Measurements from ENCODE around the gene ZNF764. TPM values are rescaled to one million over a fixed set of nuclear protein-coding genes. Genes with fewer than 3 reads are reported as not detected.

ZNF764 gene
- total and polyA plus RNA-seq, 7 experiments from 2014 or later, result 4.5 to 20.9 (median 18.1) TPM

GRCh38 chr16:30552956-30553355, 5.2 kb downstream of the ZNF764 start:
- CTCF ChIA-PET, result interaction anchor here (0.6 kb wide), 1 partner anchor 127 kb away, joined by 4 read pairs; no protein-coding TSS in a partner anchor
- peaks cover 45 to 68% (median 60%) of the 10 kb centered on the region in 7 donors for H3K4me1 Mint-ChIP-seq
- H3K4me1 ChIP-seq (ENCODE audit: control insufficient read depth in 2 of 2, insufficient read depth in 2 of 2, low read length in 2 of 2), result peaks cover 24 to 32% of the 10 kb centered on the region in 2 donors
- H3K36me3 ChIP-seq (ENCODE audit: control insufficient read depth in 2 of 3, insufficient read depth in 3 of 3, low read length in 3 of 3), result peaks cover 0 to 35% (median 8%) of the 10 kb centered on the region in 3 experiments
- H3K4me3 ChIP-seq (ENCODE audit: low read length), result no peak overlapping the region
- H3K9me3 ChIP-seq (ENCODE audit: control insufficient read depth in 2 of 3, low read length in 3 of 3), result no peaks in the 10 kb centered on the region
- ATAC-seq (no peak), DNase-seq (no peak)
- no peaks in the 10 kb centered on the region for H3K27me3 Mint-ChIP-seq
- POLR2A ChIA-PET, result interaction anchor here (0.6 to 9.3 kb wide), 8 partner anchors 11 to 194 kb away, joined by 3 to 159 read pairs (median 6); partner anchors contain the start of genes ZNF688 and ZNF747
- H3K9me3 Mint-ChIP-seq, result no peaks in the 10 kb centered on the region
- intact Hi-C loops (cut with micrococcal nuclease), result no loop called here
- peaks cover 0 to 20% (median 5%) of the 10 kb centered on the region in 5 donors for H3K36me3 Mint-ChIP-seq
- H3K27ac Mint-ChIP-seq, result peak overlapping the region; percentile 71 to 98 (median 93)
- H3K27ac ChIP-seq (ENCODE audit: low read depth, low read length), result peak overlapping the region; percentile 41
- no peaks in the 10 kb centered on the region for H3K27me3 ChIP-seq (ENCODE audit: control insufficient read depth in 2 of 2, insufficient read depth in 2 of 2, low read length in 2 of 2)
- peak overlapping the region in 7 of 10 donors; percentile 9 to 87 (median 33) for H3K4me3 Mint-ChIP-seq

- DNase-seq (peak in 8 of 9 donors; percentile 53 to 82 (median 74)), ATAC-seq (peak; percentile 89)
- intact Hi-C loops (cut with micrococcal nuclease), result loop anchor here in 1 of 2 donors (1.0 kb wide), 2 partner anchors 16 to 21 kb away; no protein-coding TSS in a partner anchor
- Histone ChIP-seq H3K36me3 (ENCODE audit: control insufficient read depth in 2 of 3, insufficient read depth in 3 of 3, low read length in 3 of 3) (peaks cover 0 to 32% (median 8%) of the 10 kb centered on the region in 3 experiments), H3K4me1 (ENCODE audit: control insufficient read depth in 2 of 2, insufficient read depth in 2 of 2, low read length in 2 of 2) (peaks cover 24 to 32% of the 10 kb centered on the region in 2 donors), H3K9me3 (ENCODE audit: control insufficient read depth in 2 of 3, low read length in 3 of 3) (no peaks in the 10 kb centered on the region), H3K27me3 (ENCODE audit: control insufficient read depth in 2 of 2, insufficient read depth in 2 of 2, low read length in 2 of 2) (no peaks in the 10 kb centered on the region), H3K27ac (ENCODE audit: low read depth, low read length) (peak overlapping the region; percentile 59), H3K4me3 (ENCODE audit: low read length) (peak overlapping the region; percentile 5)
- CTCF ChIA-PET, result interaction anchor here (0.8 to 1.3 kb wide), 3 partner anchors 16 to 122 kb away, joined by 3 to 7 read pairs (median 3); partner anchors contain the start of genes DCTPP1 and ZNF747
- Mint-ChIP-seq H3K27me3 (no peaks in the 10 kb centered on the region), H3K4me3 (peak overlapping the region; percentile 32 to 87 (median 75)), H3K9me3 (no peaks in the 10 kb centered on the region), H3K36me3 (peaks cover 0 to 20% (median 5%) of the 10 kb centered on the region in 5 donors), H3K4me1 (peaks cover 49 to 65% (median 55%) of the 10 kb centered on the region in 7 donors), H3K27ac (peak overlapping the region; percentile 83 to 98 (median 93))
- POLR2A ChIA-PET, result interaction anchor here (0.6 to 9.3 kb wide), 14 partner anchors 10 to 169 kb away, joined by 3 to 159 read pairs (median 5); partner anchors contain the start of genes DCTPP1, ZNF688 and ZNF747
Observed at GRCh38 chr16:30551781-30552180, 6.4 kb downstream of the ZNF764 start.

GRCh38 chr16:30548416-30549253, 9.5 kb downstream of the ZNF764 start:
- H3K36me3 Mint-ChIP-seq, result peaks cover 0 to 8% (median 0%) of the 10 kb centered on the region in 5 donors
- peak overlapping the region in 7 of 9 donors; percentile 16 to 81 (median 59) for H3K27ac Mint-ChIP-seq
- DNase-seq, result no peak
- ATAC-seq, result no peak
- intact Hi-C loops (cut with micrococcal nuclease), result no loop called here
- H3K4me3 ChIP-seq (ENCODE audit: low read length), result no peak overlapping the region
- H3K27me3 Mint-ChIP-seq, result no peaks in the 10 kb centered on the region
- H3K27ac ChIP-seq (ENCODE audit: low read depth, low read length), result no peak overlapping the region
- ChIA-PET POLR2A (interaction anchor here (1.0 to 1.5 kb wide), 3 partner anchors 9 to 62 kb away, joined by 3 to 7 read pairs (median 3); partner anchors contain the start of genes ZNF689 and ZNF764), CTCF (interaction anchor here (0.5 kb wide), 1 partner anchor 657 kb away, joined by 5 read pairs; no protein-coding TSS in a partner anchor)
- no peaks in the 10 kb centered on the region for H3K9me3 Mint-ChIP-seq
- H3K4me1 Mint-ChIP-seq, result peaks cover 34 to 46% (median 41%) of the 10 kb centered on the region in 7 donors
- no peak overlapping the region for H3K4me3 Mint-ChIP-seq
- H3K36me3 ChIP-seq (ENCODE audit: control insufficient read depth in 2 of 3, insufficient read depth in 3 of 3, low read length in 3 of 3), result peaks cover 0 to 5% (median 3%) of the 10 kb centered on the region in 3 experiments
- H3K27me3 ChIP-seq (ENCODE audit: control insufficient read depth in 2 of 2, insufficient read depth in 2 of 2, low read length in 2 of 2), result no peaks in the 10 kb centered on the region
- H3K4me1 ChIP-seq (ENCODE audit: control insufficient read depth in 2 of 2, insufficient read depth in 2 of 2, low read length in 2 of 2), result peaks cover 24 to 25% of the 10 kb centered on the region in 2 donors
- H3K9me3 ChIP-seq (ENCODE audit: control insufficient read depth in 2 of 3, low read length in 3 of 3), result no peaks in the 10 kb centered on the region

GRCh38 chr16:30546115-30546514, 12.1 kb downstream of the ZNF764 start:
- H3K4me1 Mint-ChIP-seq, result peaks cover 15 to 23% (median 18%) of the 10 kb centered on the region in 7 donors
- peak overlapping the region in 1 of 9 donors; percentile 5 for H3K27ac Mint-ChIP-seq
- ChIA-PET POLR2A (interaction anchor here (0.8 kb wide), 1 partner anchor 11 kb away, joined by 3 read pairs; the partner anchor contains the start of gene ZNF747), CTCF (interaction anchor here (1.7 kb wide), 1 partner anchor 11 kb away, joined by 6 read pairs; no protein-coding TSS in a partner anchor)
- ATAC-seq, result no peak
- no peaks in the 10 kb centered on the region for H3K9me3 Mint-ChIP-seq
- H3K36me3 Mint-ChIP-seq, result no peaks in the 10 kb centered on the region
- Histone ChIP-seq H3K36me3 (ENCODE audit: control insufficient read depth in 2 of 3, insufficient read depth in 3 of 3, low read length in 3 of 3) (no peaks in the 10 kb centered on the region), H3K4me3 (ENCODE audit: low read length) (no peak overlapping the region), H3K27me3 (ENCODE audit: control insufficient read depth in 2 of 2, insufficient read depth in 2 of 2, low read length in 2 of 2) (no peaks in the 10 kb centered on the region), H3K27ac (ENCODE audit: low read depth, low read length) (no peak overlapping the region), H3K4me1 (ENCODE audit: control insufficient read depth in 2 of 2, insufficient read depth in 2 of 2, low read length in 2 of 2) (peaks cover 4% of the 10 kb centered on the region in 2 donors), H3K9me3 (ENCODE audit: control insufficient read depth in 2 of 3, low read length in 3 of 3) (no peaks in the 10 kb centered on the region)
- no peaks in the 10 kb centered on the region for H3K27me3 Mint-ChIP-seq
- no peak overlapping the region for H3K4me3 Mint-ChIP-seq
- intact Hi-C loops (cut with micrococcal nuclease), result no loop called here
- no peak for DNase-seq

GRCh38 chr16:30543067-30543466, 15.1 kb downstream of the ZNF764 start:
- intact Hi-C loops (cut with micrococcal nuclease), result no loop called here
- no peak for ATAC-seq
- Mint-ChIP-seq H3K27me3 (no peaks in the 10 kb centered on the region), H3K4me3 (no peak overlapping the region), H3K36me3 (peaks cover 0 to under 1% (median 0%) of the 10 kb centered on the region in 5 donors), H3K27ac (no peak overlapping the region), H3K9me3 (no peaks in the 10 kb centered on the region), H3K4me1 (peaks cover under 1 to 17% (median 5%) of the 10 kb centered on the region in 7 donors)
- POLR2A ChIA-PET, result interaction anchor here (0.6 to 1.8 kb wide), 4 partner anchors 8 to 50 kb away, joined by 3 to 7 read pairs (median 3); partner anchors contain the start of gene ZNF747
- Histone ChIP-seq H3K4me3 (ENCODE audit: low read length) (no peak overlapping the region), H3K9me3 (ENCODE audit: control insufficient read depth in 2 of 3, low read length in 3 of 3) (no peaks in the 10 kb centered on the region), H3K27me3 (ENCODE audit: control insufficient read depth in 2 of 2, insufficient read depth in 2 of 2, low read length in 2 of 2) (no peaks in the 10 kb centered on the region), H3K27ac (ENCODE audit: low read depth, low read length) (no peak overlapping the region), H3K4me1 (ENCODE audit: control insufficient read depth in 2 of 2, insufficient read depth in 2 of 2, low read length in 2 of 2) (no peaks in the 10 kb centered on the region), H3K36me3 (ENCODE audit: control insufficient read depth in 2 of 3, insufficient read depth in 3 of 3, low read length in 3 of 3) (no peaks in the 10 kb centered on the region)
- no peak for DNase-seq
- CTCF ChIA-PET, result interaction anchor here (0.6 kb wide), 1 partner anchor 51 kb away, joined by 5 read pairs; no protein-coding TSS in a partner anchor
